ENCODE measurements around the gene TCAF1. TPM values are rescaled to one million over a fixed set of nuclear protein-coding genes. Genes with fewer than 3 reads are reported as not detected.

Gene TCAF1
- total RNA-seq, 1 donor from 2014 or later = 296 TPM

Other genes starting within 250 kb of the TCAF1 start
- gene CTAGE6, start 144.5 kb downstream of the TCAF1 start, total RNA-seq = 0.72 TPM
- gene OR2F2, start 33.1 kb upstream of the TCAF1 start, total RNA-seq = not detected
- not detected for gene OR2F1, start 52.7 kb upstream of the TCAF1 start, total RNA-seq
- not detected for gene OR6B1, start 98.1 kb upstream of the TCAF1 start, total RNA-seq
- gene OR2A5, start 146.8 kb upstream of the TCAF1 start, total RNA-seq = not detected
- gene OR2A25, start 167.6 kb upstream of the TCAF1 start, total RNA-seq = not detected
- gene OR2A12, start 184.1 kb upstream of the TCAF1 start, total RNA-seq = not detected
- gene OR2A2, start 207.4 kb upstream of the TCAF1 start, total RNA-seq = not detected
- not detected for gene OR2A14, start 221.0 kb upstream of the TCAF1 start, total RNA-seq